AML-193 (cell line): Measurements from ENCODE around the gene VAT1L.
"Not testable (repeated sequence)": the region's sequence is repeated elsewhere in the genome, so short reads cannot be mapped to it uniquely, and the experiment has no call there.

Experiments used
- DNase-seq, 2 experiments: peaks; one replicate each; lab custom pipeline; 2025; lab: John Stamatoyannopoulos, UW

The VAT1L gene

GRCh38 chr16:77913738-77914253 lies 125.4 kb downstream of the VAT1L start:
- no peak for DNase-seq

DNA sequence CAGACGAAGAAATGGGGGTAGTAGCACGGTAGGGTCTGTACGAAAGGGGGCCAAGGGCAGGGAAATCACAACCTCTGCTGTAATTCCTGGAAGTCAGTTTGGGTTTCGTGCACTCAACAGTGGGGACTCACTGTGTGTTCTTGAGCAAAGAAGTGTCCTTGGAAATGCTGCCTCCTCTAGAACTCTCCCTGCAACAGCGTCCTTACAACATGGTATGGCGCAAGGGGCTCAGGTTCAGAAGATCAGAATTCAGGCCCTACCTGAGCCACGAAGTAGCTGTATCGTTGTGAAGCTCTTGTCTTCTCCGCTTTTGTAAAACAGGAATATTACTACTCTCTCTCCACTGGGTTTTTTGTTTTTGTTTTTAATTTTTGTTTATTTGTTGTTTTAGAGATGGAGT lies 127.7 kb downstream of the VAT1L start:
- DNase-seq, result no peak

GRCh38 chr16:77917971-77918370 lies 129.6 kb downstream of the VAT1L start:
- no peak for DNase-seq

GRCh38 chr16:77918809-77919707 lies 130.7 kb downstream of the VAT1L start:
- DNase-seq, result no peak

DNA sequence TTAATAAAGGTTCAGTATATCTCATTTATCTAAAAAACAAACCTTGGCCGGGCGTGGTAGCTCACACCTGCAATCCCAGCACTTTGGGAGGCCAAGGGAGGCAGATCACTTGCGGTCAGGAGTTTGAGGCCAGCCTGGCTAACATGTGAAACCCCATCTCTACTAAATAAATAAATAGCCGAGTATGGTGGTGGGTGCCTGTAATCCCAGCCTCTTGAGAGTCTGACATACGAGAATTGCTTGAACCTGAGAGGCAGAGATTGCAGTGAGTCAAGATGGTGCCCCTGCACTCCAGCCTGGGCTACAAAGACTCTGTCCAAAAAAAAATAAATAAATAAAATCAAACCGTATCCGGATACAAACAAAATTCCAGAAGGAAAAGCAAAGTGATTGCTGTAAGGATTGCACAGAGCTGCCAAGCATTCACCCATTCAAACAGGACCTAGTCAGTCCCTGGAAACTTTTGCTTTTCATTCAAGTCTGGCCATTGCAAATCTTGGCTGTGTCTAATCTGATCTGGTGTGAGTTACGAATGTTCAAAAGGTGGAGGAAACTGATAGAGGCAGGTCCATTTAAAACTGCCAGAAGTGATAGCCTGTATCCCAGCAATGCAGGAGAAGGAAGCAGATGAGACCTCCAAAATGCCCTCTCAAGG lies 131.5 kb downstream of the VAT1L start:
- DNase-seq, result no peak

DNA sequence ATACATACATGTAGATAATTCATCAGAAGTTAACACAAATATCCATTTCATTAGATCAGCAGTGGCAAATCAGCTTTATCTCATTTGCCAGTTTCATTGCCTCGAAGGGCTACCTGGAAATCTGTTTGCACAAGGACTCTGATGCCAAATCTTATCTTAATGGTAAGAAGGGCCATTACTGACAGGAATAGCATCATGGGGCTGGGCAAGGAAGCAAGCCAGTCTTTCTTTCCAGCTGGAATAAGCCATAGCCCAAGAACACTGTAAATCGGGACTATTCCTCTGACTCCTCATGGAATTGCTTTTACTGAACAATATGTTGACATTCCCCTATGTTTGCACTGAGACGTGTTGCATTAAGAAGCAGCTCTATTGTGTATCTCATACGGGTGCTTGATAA lies 132.6 kb downstream of the VAT1L start:
- DNase-seq, result no peak

- DNase-seq, result no peak
Measured at GRCh38 chr16:77922228-77922754, 133.9 kb downstream of the VAT1L start.

GRCh38 chr16:77925531-77925930 lies 137.2 kb downstream of the VAT1L start:
- no peak for DNase-seq

DNA sequence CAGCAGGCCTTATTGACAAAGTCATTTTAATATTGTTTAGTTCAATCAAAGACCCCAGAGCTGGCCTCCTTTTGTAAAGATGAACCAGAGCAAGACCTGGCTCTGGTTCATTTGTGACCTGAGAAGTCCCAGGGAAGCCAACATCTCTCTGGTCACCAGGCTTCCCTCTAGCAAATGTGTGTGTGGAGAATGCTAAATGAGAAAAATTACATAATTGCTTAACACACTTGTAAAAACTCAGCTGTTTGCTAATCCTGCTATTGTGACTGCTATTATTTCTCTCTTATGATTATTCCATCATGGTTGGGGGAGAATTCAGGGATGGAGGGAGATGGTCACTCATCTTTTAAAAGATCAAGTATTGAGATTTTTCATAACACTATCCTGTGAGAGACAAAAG lies 139.7 kb downstream of the VAT1L start:
- DNase-seq, result no peak

GRCh38 chr16:77929004-77929403 lies 140.6 kb downstream of the VAT1L start:
- no peak for DNase-seq

- DNase-seq, result no peak
Measured at GRCh38 chr16:77931058-77931457, 142.7 kb downstream of the VAT1L start.

GRCh38 chr16:77937473-77938149 lies 149.2 kb downstream of the VAT1L start:
- DNase-seq, result no peak

- DNase-seq, result no peak
Measured at GRCh38 chr16:77938913-77939312, 150.5 kb downstream of the VAT1L start.

- DNase-seq, result no peak
Measured at GRCh38 chr16:77939968-77940367, 151.6 kb downstream of the VAT1L start.

- no peak for DNase-seq
Measured at GRCh38 chr16:77943801-77944200, 155.4 kb downstream of the VAT1L start.

- DNase-seq, result no peak
Measured at GRCh38 chr16:77944631-77945030, 156.3 kb downstream of the VAT1L start.

GRCh38 chr16:77945126-77945525 lies 156.8 kb downstream of the VAT1L start:
- DNase-seq, result no peak

GRCh38 chr16:77946823-77947222 lies 158.5 kb downstream of the VAT1L start:
- DNase-seq, result no peak

- DNase-seq, result not testable (repeated sequence)
Measured at GRCh38 chr16:77947590-77947989, 159.2 kb downstream of the VAT1L start.

DNA sequence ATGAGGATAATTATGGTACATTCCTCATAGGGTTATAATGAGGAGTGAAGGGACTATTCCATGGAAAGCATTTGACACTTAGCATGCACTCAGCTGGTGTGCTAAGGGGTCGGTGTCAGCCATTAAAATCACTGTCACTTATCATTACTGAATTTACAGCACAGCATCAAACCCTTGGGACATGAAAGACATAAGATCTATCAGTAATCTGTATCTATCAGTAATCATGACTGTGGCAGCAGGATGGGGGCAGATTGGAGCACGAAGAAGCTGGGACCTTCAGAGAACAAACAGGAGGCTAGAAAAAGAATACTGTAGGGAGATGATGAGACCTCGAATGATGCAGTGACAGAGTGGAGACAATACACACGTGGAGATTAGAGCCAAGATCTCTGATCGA lies 160.5 kb downstream of the VAT1L start:
- no peak for DNase-seq

DNA sequence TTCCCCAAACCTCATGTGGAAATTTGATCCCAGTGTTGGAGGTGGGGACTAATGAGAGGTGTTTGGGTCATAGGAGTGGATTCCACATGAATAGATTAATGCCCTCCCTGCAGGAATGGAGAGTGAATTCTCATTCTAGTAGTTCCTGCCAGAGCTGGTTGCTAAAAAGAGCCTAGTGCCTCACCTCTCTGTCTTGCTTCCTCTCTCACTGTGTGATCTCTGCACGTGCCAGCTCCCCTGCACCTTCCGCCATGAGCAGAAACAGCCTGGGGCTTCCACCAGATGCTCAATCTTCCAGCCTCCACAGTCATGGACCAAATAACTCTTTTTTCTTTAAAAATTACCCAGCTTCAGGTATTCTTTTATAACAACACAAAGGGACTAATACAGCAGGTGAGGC lies 161.1 kb downstream of the VAT1L start:
- DNase-seq, result no peak

DNA sequence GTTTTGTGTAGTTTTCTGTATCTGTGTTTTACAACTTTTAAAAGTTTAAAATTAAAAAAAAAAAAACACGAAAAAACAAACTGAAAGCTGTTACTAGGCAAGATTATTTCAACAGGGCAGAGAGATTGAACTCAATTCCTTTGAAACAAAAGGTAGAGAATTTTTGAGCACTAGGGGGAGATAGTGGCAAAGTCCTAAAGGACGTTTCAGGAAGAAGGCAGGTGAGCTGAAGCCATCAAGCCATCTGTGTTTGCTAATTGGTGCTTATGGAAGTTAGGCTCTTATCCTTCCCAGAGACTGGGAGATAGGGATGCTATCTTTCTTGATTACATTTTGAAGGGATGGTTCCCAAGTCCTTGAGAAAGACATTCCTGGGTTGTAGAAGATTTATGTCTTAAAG lies 163.4 kb downstream of the VAT1L start:
- DNase-seq, result peak; percentile 3 to 17
